NT2/D1 (cell line): Measurements from ENCODE around the gene IRGC.
"Not testable (repeated sequence)": the region's sequence is repeated elsewhere in the genome, so short reads cannot be mapped to it uniquely, and the experiment has no call there.

Experiments
- DNase-seq: peaks from one replicate; pipeline ENCODE4 v3.0.0-alpha.2; 2011; ENCODE audit warnings: low read depth, low spot score
- H3K27me3 ChIP-seq: 2 replicates; pipeline ENCODE4 v1.6.0; 2011; ENCODE audit warnings: mild to moderate bottlenecking; ENCODE audit not compliant: insufficient read length, insufficient read depth
- H3K36me3 ChIP-seq: 2 replicates; pipeline ENCODE4 v1.6.1; 2011; ENCODE audit warnings: mild to moderate bottlenecking, low read length, mixed read lengths; ENCODE audit not compliant: insufficient read depth, insufficient read length
- H3K4me1 ChIP-seq: 2 replicates; pipeline ENCODE4 v1.5.1; 2011; ENCODE audit not compliant: insufficient read depth, insufficient read length
- H3K4me3 ChIP-seq: 2 replicates; pipeline ENCODE4 v1.5.1; 2011; ENCODE audit warnings: low read depth; ENCODE audit not compliant: insufficient read length
- H3K9ac ChIP-seq: 2 replicates; pipeline ENCODE4 v1.6.0; 2011; ENCODE audit warnings: low read depth; ENCODE audit not compliant: insufficient read length
- H3K9me3 ChIP-seq: 2 replicates; pipeline ENCODE4 v1.5.1; 2011; ENCODE audit warnings: mild to moderate bottlenecking, low read length; ENCODE audit not compliant: insufficient read depth
- SUZ12 ChIP-seq: IDR thresholded peaks from 2 replicates; pipeline ENCODE4 v1.6.1; 2011; ENCODE audit not compliant: insufficient read length, insufficient read depth; ENCODE audit errors: extremely low read depth
- YY1 ChIP-seq: IDR thresholded peaks from 2 replicates; pipeline ENCODE4 v1.6.1; 2011; ENCODE audit not compliant: insufficient read length, insufficient read depth
- ZNF274 ChIP-seq: IDR thresholded peaks from 2 replicates; pipeline ENCODE4 v1.6.1; 2011; ENCODE audit warnings: mild to moderate bottlenecking, low read depth, low read length

The IRGC gene

DNA sequence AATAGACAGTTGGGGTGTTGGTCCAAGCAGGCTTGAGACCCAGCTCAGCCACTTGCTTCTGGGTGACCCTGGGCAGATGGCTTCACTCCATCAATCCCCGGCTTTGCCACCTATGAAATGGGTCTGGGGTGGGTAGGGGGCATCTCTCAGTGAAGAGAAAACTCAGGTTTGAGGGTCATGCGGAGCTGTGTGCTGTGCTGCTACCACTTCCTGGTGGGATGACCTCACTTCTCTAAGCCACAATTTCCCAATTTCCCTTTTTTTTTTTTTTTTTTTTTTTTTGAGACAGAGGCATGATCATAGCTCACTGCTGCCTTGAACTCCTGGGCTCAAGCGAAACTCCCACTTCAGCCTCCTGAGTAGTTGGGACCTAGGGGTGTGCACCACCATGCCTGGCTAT lies 41.3 kb upstream of the IRGC start:
- Histone ChIP-seq H3K9ac (no peak overlapping the region), H3K9me3 (no peaks in the 10 kb centered on the region), H3K27me3 (peaks cover 14% of the 10 kb centered on the region), H3K36me3 (no peaks in the 10 kb centered on the region), H3K4me1 (peaks cover 6% of the 10 kb centered on the region), H3K4me3 (no peak overlapping the region)
- TF ChIP-seq ZNF274 (no peak), SUZ12 (no peak), YY1 (no peak)
- no peak for DNase-seq

DNA sequence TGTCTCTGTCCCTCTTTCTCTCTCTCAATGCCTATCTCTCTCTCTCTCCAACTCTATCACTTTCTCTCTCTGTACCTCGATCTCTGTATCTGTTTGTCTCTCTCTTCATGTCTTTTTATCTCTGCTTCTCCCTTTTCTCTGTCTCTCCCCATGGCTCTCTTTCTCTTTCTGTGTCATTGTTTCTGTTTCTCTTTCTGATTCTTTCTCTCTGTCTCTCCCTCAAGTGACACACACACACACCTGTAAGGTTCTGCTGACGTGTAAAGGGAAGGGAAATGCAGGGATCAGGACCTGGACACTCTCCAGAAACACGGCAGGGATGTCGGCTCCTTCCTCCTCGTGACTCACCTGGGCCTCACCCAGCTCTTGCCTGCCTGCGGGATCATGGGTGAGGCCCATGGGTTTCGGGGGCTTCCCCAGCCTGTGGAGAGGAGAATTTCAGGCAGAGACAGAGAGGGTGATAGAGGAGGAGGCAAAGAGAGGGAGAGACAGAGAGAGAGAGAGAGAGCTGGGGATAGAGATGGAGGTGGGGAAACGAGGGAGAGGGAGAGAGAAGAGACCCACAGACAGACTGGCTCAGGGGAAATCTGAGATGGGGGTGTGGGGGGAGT lies 40.5 kb upstream of the IRGC start:
- TF ChIP-seq ZNF274, result no peak
- TF ChIP-seq YY1, result no peak
- no peak for TF ChIP-seq SUZ12
- Histone ChIP-seq H3K27me3 (peaks cover 6% of the 10 kb centered on the region), H3K9ac (no peak overlapping the region), H3K36me3 (no peaks in the 10 kb centered on the region), H3K9me3 (no peaks in the 10 kb centered on the region), H3K4me1 (peaks cover 3% of the 10 kb centered on the region), H3K4me3 (no peak overlapping the region)
- no peak for DNase-seq

DNA sequence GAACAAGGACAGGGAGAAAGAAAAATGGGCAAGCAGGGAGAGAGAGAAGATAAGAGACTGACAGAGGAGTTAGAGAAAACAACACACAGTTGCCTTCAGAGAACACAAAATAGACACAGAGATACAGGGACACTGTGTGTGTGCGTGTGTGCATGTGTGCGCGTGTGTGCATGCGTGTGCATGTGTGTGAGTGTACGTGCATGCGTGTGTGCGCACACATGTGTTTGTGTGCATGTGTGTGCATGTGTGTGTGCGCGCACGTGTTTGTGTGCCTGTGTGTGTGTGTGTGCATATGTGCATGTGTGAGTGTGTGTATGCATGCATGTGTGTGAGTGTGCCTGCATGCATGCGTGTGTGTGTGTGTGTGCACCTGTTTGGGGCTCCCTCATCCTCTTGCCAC lies 40.0 kb upstream of the IRGC start:
- no peak for DNase-seq
- Histone ChIP-seq H3K27me3 (peaks cover under 1% of the 10 kb centered on the region), H3K36me3 (no peaks in the 10 kb centered on the region), H3K4me3 (no peak overlapping the region), H3K9ac (no peak overlapping the region), H3K9me3 (no peaks in the 10 kb centered on the region), H3K4me1 (peaks cover 3% of the 10 kb centered on the region)
- TF ChIP-seq ZNF274, result no peak

DNA sequence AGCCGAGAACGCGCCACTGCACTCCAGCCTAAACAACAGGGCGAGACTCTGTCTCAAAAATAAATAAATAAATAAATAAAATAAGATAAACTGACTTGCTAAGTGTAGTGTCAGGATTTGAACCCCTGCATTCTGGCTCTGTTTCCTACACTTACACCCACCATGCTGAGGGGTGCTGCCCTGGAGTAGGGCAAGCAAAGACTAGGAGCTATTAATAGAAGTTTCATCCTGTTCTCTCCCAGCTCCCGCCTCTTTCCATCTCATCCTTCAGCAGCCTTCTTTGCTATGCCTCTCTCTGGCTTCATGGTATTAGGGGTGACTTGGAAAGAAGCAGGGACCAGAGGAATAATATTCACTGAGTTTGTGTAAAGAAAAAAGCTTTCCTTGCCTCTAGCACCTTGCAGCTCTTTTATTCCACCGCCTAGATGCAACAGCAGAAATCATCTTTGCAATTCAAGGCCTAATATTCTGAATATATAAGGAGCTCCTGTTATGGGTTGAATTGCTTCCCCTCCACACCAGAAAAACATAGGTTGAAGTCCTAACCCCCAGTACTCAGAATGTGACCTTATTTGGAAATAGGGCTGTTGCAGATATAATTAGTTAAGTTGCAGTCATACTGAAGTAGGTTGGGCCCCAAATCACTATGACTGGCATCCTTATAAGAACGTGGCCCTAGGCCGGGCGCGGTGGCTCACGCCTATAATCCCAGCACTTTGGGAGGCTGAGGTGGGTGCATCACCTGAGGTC lies 37.2 kb upstream of the IRGC start:
- Histone ChIP-seq H3K9ac (no peak overlapping the region), H3K36me3 (no peaks in the 10 kb centered on the region), H3K4me1 (peaks cover 3% of the 10 kb centered on the region), H3K4me3 (no peak overlapping the region), H3K9me3 (no peaks in the 10 kb centered on the region), H3K27me3 (no peaks in the 10 kb centered on the region)
- no peak for DNase-seq
- TF ChIP-seq SUZ12 (no peak), ZNF274 (no peak), YY1 (no peak)

DNA sequence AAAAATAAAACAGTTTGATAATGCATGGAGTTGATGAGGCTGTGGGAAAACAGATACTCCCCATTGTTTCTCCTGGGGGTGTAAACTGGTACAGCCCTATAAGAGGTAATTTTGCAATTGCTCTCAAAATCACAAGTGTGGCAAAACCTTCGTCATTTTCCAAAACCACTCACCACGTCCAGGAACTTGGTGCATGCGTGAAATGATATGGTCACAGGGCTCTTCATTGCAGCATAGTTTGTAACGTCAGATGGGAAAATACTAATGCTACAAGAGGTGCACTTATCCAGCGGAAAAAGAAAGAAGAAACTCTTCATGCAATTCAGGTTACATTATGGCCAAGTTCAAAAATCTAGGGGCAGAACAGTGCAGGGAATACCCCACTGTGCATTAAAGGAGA lies 34.1 kb upstream of the IRGC start:
- H3K36me3 ChIP-seq, result no peaks in the 10 kb centered on the region
- H3K9ac ChIP-seq, result no peak overlapping the region
- H3K9me3 ChIP-seq, result no peaks in the 10 kb centered on the region
- peaks cover 5% of the 10 kb centered on the region for H3K4me1 ChIP-seq
- no peak for TF ChIP-seq YY1
- TF ChIP-seq SUZ12, result no peak
- no peak for TF ChIP-seq ZNF274
- no peak overlapping the region for H3K4me3 ChIP-seq
- no peak for DNase-seq
- no peaks in the 10 kb centered on the region for H3K27me3 ChIP-seq

DNA sequence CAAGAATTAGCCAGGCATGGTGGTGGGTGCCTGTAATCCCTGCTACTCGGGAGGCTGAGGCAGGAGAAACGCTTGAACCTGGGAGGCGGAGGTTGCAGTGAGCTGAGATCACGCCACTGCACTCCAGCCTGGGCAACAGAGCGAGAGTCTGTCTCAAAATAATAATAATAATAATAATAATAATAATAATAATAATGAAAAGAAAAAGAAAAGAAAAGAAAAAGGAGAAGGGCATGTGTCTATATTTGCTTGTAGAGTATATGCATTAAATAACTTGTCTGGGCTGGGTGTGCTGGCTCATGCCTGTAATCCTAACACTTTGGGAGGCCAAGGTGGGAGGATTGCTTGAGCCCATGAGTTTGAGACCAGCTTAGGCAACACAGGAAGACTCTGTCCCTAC lies 33.6 kb upstream of the IRGC start:
- not testable (repeated sequence) for H3K4me3 ChIP-seq, H3K9ac ChIP-seq, H3K9me3 ChIP-seq, H3K36me3 ChIP-seq, DNase-seq, H3K27me3 ChIP-seq, H3K4me1 ChIP-seq

DNA sequence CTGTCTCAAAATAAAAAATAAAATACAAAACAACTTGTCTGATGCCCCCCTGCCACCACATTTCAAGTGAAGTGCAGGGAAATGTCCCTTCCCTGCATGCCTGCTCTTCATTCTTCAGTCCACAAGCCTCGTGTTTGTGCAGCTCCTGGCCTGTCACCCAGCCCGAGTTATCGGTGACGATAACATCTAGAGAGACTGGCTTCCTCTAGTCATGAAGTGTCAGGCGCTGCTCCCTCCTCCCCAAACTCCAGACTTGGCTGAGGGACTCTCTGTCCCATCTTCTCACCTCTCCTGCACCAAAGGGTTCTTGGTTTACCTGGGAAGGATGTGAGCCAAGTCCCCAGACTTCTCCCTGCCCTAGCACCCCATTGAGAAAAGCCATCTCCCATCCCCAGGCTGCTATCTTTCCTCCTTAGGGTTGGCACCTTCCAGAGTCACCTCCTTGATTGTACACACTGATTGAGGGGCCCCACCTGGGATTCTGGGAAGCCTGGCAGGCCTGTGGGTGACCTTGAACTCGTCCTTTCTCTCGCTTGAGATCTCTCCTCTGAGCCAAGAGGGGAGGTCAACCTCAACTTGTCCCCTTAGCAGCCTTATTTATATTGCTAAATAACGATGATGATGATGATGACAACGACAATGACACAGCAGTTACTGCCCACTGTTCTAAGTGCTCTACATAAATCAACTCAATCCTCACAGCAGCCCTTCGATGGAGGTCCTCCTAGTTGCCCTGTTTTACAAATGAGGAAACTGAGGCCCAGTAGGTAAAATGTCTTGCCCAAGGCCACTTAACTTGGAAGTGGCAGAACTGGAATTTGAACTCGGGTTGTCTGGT lies 32.8 kb upstream of the IRGC start:
- no peak overlapping the region for H3K4me3 ChIP-seq
- H3K36me3 ChIP-seq, result no peaks in the 10 kb centered on the region
- no peak for DNase-seq
- H3K27me3 ChIP-seq, result no peaks in the 10 kb centered on the region
- peaks cover 9% of the 10 kb centered on the region for H3K4me1 ChIP-seq
- H3K9ac ChIP-seq, result no peak overlapping the region
- TF ChIP-seq SUZ12 (no peak), ZNF274 (no peak), YY1 (no peak)
- H3K9me3 ChIP-seq, result no peaks in the 10 kb centered on the region
